K562 (cell line): ENCODE data around the gene AP1M2. TPM values are rescaled to one million over a fixed set of nuclear protein-coding genes. Genes with fewer than 3 reads are reported as not detected.
A peak's percentile ranks its signal among the peaks of the same experiment; 100 is the strongest.

Experiments used
- ATAC-seq: fragments of 200-7000 bp; cut with Tn5 transposase; 3 replicates; pipeline ENCODE4 v1.9.1; 2020; ENCODE audit warnings: moderate library complexity
- BruUV-seq: library from RNA; stranded (reverse); fragments of 400-500 nt; replicated peaks from 2 replicates; lab custom pipeline; 2021; lab: Mats Ljungman, UMichigan
- CTCF ChIA-PET: fragments of 300-600 bp; formaldehyde crosslinking; extraction: SDS; loops from one replicate; lab custom pipeline; 2021; ENCODE audit warnings: low intra/inter-chr PET ratio; lab: Yijun Ruan, JAX
- POLR2A ChIA-PET: fragments of 300-600, 350-650 bp; sonication (Branson Sonifier 250); formaldehyde crosslinking; extraction: SDS; loops from one replicate; lab custom pipeline; 2021; ENCODE audit warnings: antibody characterized with exemption, inconsistent platforms; lab: Yijun Ruan, JAX
- DNase-seq, 4 experiments: peaks; one replicate each; pipeline versions ENCODE4 v3.0.0 to v3.0.0-alpha.2; 2011 to 2018; ENCODE audit warnings: low spot score in 3 of 4, mixed read lengths in 3 of 4; ENCODE audit errors: extremely low read depth in 1 of 4
- FAIRE-seq: peaks from 2 replicates; lab custom pipeline; 2011; peaks lifted over from hg19 to GRCh38; lab: Jason Lieb, UNC
- H2AFZ ChIP-seq: 2 replicates; pipeline ENCODE4 v1.6.0; 2011; ENCODE audit warnings: low read depth, low read length, control low read depth, inconsistent platforms
- H3K27ac ChIP-seq: fragments of 200-600 bp; 3 replicates; pipeline ENCODE4 v1.8.0; 2011; ENCODE audit warnings: low read depth, mild to moderate bottlenecking, control low read depth, inconsistent platforms, low read length, moderate library complexity, mixed read lengths; ENCODE audit errors: extremely low read depth
- H3K27me3 ChIP-seq, 2 experiments: fragments of 300-600 bp in 1 of 2; 2 replicates in 1 of 2; 3 replicates in 1 of 2; pipeline versions ENCODE4 v1.6.0 to v1.8.0; 2011; ENCODE audit warnings: inconsistent platforms in 2 of 2, low read length in 2 of 2, mild to moderate bottlenecking in 1 of 2, mixed read lengths in 1 of 2, moderate library complexity in 1 of 2; ENCODE audit not compliant: control insufficient read depth in 2 of 2, insufficient read depth in 2 of 2
- H3K36me3 ChIP-seq: fragments of 300-600 bp; 3 replicates; pipeline ENCODE4 v1.8.0; 2011; ENCODE audit warnings: mild to moderate bottlenecking, low read length, inconsistent platforms; ENCODE audit not compliant: control insufficient read depth, insufficient read depth
- H3K4me1 ChIP-seq, 2 experiments: fragments of 200-600 bp in 1 of 2; replicated peaks in 1 of 2; 2 replicates in 1 of 2; 3 replicates in 1 of 2; pipeline versions ENCODE4 v1.5.1 to v1.8.0; 2011; ENCODE audit warnings: inconsistent platforms in 2 of 2, low read length in 2 of 2, mild to moderate bottlenecking in 1 of 2, mixed read lengths in 1 of 2, moderate library complexity in 1 of 2; ENCODE audit not compliant: control insufficient read depth in 2 of 2, insufficient read depth in 2 of 2
- H3K4me2 ChIP-seq: 2 replicates; pipeline ENCODE4 v1.6.1; 2011; ENCODE audit warnings: low read length, control low read depth, inconsistent platforms, mixed read lengths; ENCODE audit not compliant: insufficient read depth
- H3K4me3 ChIP-seq: fragments of 200-600 bp; sonication (generic), shearing (Covaris generic); 2 replicates; pipeline ENCODE4 v1.5.1; 2016; ENCODE audit warnings: control low read depth, inconsistent platforms
- H3K79me2 ChIP-seq: fragments of 200-600 bp; 3 replicates; pipeline ENCODE4 v1.8.0; 2011; ENCODE audit warnings: low read length, inconsistent platforms; ENCODE audit not compliant: control insufficient read depth, insufficient read depth
- H3K9ac ChIP-seq, 2 experiments: 2 replicates each; pipeline versions ENCODE4 v1.6.0 to v1.6.1; 2011; ENCODE audit warnings: low read depth in 2 of 2, low read length in 2 of 2, control low read depth in 1 of 2, inconsistent platforms in 1 of 2, mild to moderate bottlenecking in 1 of 2, mixed read lengths in 1 of 2; ENCODE audit not compliant: insufficient read depth in 1 of 2
- H3K9me1 ChIP-seq: one replicate; pipeline ENCODE4 v1.6.0; 2011; ENCODE audit warnings: inconsistent platforms, mild to moderate bottlenecking, low read length, moderate library complexity; ENCODE audit not compliant: control insufficient read depth, insufficient read depth
- H3K9me3 ChIP-seq: replicated peaks from 2 replicates; pipeline ENCODE4 v1.5.1; 2011; ENCODE audit warnings: low read depth, low read length, inconsistent platforms; ENCODE audit not compliant: control insufficient read depth, insufficient read depth
- H4K20me1 ChIP-seq: replicated peaks from 2 replicates; pipeline ENCODE4 v1.6.1; 2011; ENCODE audit warnings: low read length, inconsistent platforms, mixed read lengths; ENCODE audit not compliant: control insufficient read depth, insufficient read depth
- BRCA1 ChIP-seq, 2 experiments: fragments of 450-650 bp in 1 of 2; sonication (generic) in 1 of 2; formaldehyde crosslinking in 1 of 2; IDR thresholded peaks; 2 replicates each; pipeline versions ENCODE4 v1.5.0 to v1.6.1; 2017 to 2020; ENCODE audit warnings: mild to moderate bottlenecking in 1 of 2, missing genetic modification reagents in 1 of 2
- CCAR2 ChIP-seq: fragments of 200-400 bp; formaldehyde crosslinking; IDR thresholded peaks from 2 replicates; pipeline ENCODE4 v1.6.1; 2017; ENCODE audit warnings: mild to moderate bottlenecking, low read depth, low read length
- CTBP1 ChIP-seq: fragments of 450-650 bp; IDR thresholded peaks from 2 replicates; pipeline ENCODE4 v1.6.1; 2016; ENCODE audit warnings: borderline replicate concordance
- MED1 ChIP-seq: sonication (generic); formaldehyde crosslinking; IDR thresholded peaks from 2 replicates; pipeline ENCODE4 v1.8.1; 2023; ENCODE audit warnings: missing genetic modification reagents, borderline replicate concordance
- NFRKB ChIP-seq: fragments of 450-650 bp; IDR thresholded peaks from 2 replicates; pipeline ENCODE4 v1.6.1; 2016; ENCODE audit warnings: low read depth
- PTTG1 ChIP-seq: fragments of 450-650 bp; IDR thresholded peaks from 2 replicates; pipeline ENCODE4 v1.6.1; 2016; ENCODE audit warnings: low read depth, mild to moderate bottlenecking, missing genetic modification characterization, missing compliant biosample characterization
- RBM15 ChIP-seq: fragments of 200-400 bp; formaldehyde crosslinking; IDR thresholded peaks from 2 replicates; pipeline ENCODE4 v1.6.1; 2018; ENCODE audit warnings: mild to moderate bottlenecking, low read length, moderate library complexity; ENCODE audit not compliant: insufficient read depth
- RBM25 ChIP-seq: fragments of 200-400 bp; formaldehyde crosslinking; IDR thresholded peaks from 2 replicates; pipeline ENCODE4 v1.6.1; 2018; ENCODE audit warnings: low read length, low read depth, moderate library complexity; ENCODE audit not compliant: severe bottlenecking
- SREBF2 ChIP-seq: sonication (generic); formaldehyde crosslinking; IDR thresholded peaks from 2 replicates; pipeline ENCODE4 v1.4.0; 2020; ENCODE audit warnings: mild to moderate bottlenecking, missing genetic modification reagents
- ZNF121 ChIP-seq: sonication (generic); formaldehyde crosslinking; conservative IDR thresholded peaks from 2 replicates; pipeline ENCODE4 v1.8.0; 2022; ENCODE audit warnings: missing genetic modification reagents
- ZNF24 ChIP-seq: fragments of 450-650 bp; IDR thresholded peaks from 2 replicates; pipeline ENCODE4 v1.6.1; 2016
- ZNF41 ChIP-seq: fragments of 250-450 bp; sonication (Bioruptor Pico); conservative IDR thresholded peaks from 2 replicates; pipeline ENCODE4 v1.4.0; 2020; ENCODE audit warnings: mild to moderate bottlenecking
- ZNF830 ChIP-seq: fragments of 250-450 bp; sonication (Bioruptor Pico); IDR thresholded peaks from 2 replicates; pipeline ENCODE4 v1.5.0; 2021; ENCODE audit warnings: mild to moderate bottlenecking
- WGBS: fragments of 100-300 bp; shearing (Covaris generic); methylation state at CpG from one replicate; pipeline ENCODE4 v1.1.6; 2016; ENCODE audit warnings: low coverage, mixed read lengths; ENCODE audit not compliant: insufficient coverage; ENCODE audit errors: missing lambda C conversion rate; 5-methylcytosine and 5-hydroxymethylcytosine counted together
- in situ Hi-C: fragments of 300-500 bp; cut with MboI; formaldehyde crosslinking; loops from 4 replicates; pipeline ENCODE4 v1.15.0; 2018; ENCODE audit warnings: inconsistent platforms, mixed read lengths
- intact Hi-C: fragments of 100-400 bp; cut with micrococcal nuclease; formaldehyde crosslinking; loops from 2 replicates; pipeline ENCODE4 v1.14.2; 2022
- polyA plus RNA-seq, 8 experiments: library from polyadenylated mRNA; depleted of rRNA in 4 of 8; stranded (reverse) in 5 of 8; unstranded in 3 of 8; fragments of >200 nt; fragmentation: Nextera tagmentation in 2 of 8; fragmentation: Illumina TruSeq in 1 of 8; extraction: Ambion mirVana in 2 of 8; extraction: Trizol in 1 of 8; gene quantifications; 2 replicates each; pipeline versions ENCODE4 v1.2.1 to v1.2.3, GENCODE V29; 2011 to 2014; ENCODE audit warnings: inconsistent platforms in 1 of 8, missing spikeins in 1 of 8
- total RNA-seq, 7 experiments: library from RNA; depleted of rRNA in 6 of 7; stranded (reverse); fragments of >200 nt in 6 of 7; fragmentation: Illumina TruSeq in 2 of 7; extraction: Trizol in 2 of 7; gene quantifications; 2 replicates each; pipeline versions ENCODE4 v1.2.1 to v1.2.3, GENCODE V29; 2011 to 2021; ENCODE audit warnings: low replicate concordance in 1 of 7
- TF ChIP-seq, protein P1 (sequence below): fragments of 250-450 bp; sonication (Bioruptor Pico); IDR thresholded peaks from 2 replicates; pipeline ENCODE4 v1.5.0; 2021
- TF ChIP-seq, protein P2 (sequence below): fragments of 250-450 bp; sonication (Bioruptor Pico); IDR thresholded peaks from 2 replicates; pipeline ENCODE4 v1.4.0; 2020; ENCODE audit warnings: mild to moderate bottlenecking, moderate library complexity
- TF ChIP-seq, protein P3 (sequence below), 2 experiments: IDR thresholded peaks; 2 replicates each; pipeline ENCODE4 v1.6.1; 2012; ENCODE audit warnings: improper control_type of control experiment in 2 of 2, low read depth in 2 of 2, low read length in 2 of 2, borderline replicate concordance in 1 of 2

The AP1M2 gene
- total and polyA plus RNA-seq, 9 of the 15 experiments (the other 6 are each of a cell fraction or from before 2014, with no cell fraction given), result 0.33 to 1.4 (median 0.89) TPM; not detected in 1

DNA sequence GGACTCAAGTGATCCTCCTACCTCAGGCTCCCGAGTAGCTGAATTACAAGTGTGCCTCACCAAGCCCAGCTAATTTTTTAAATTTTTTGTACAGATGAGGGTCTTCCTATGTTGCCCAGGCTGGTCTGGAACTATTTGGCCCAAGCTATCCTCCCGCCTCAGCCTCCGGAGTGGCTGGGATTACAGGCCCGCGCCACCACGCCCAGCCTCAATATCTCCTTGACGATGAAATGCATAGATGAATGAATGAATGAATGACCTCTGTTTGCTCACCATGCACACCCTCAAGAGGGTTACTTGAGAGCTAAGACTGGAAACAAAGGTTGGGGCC is 14.9 kb upstream of the AP1M2 start (continued):
- TF ChIP-seq MED1 (no peak), ZNF24 (peak; percentile 95), PTTG1 (tag) (no peak)

DNA sequence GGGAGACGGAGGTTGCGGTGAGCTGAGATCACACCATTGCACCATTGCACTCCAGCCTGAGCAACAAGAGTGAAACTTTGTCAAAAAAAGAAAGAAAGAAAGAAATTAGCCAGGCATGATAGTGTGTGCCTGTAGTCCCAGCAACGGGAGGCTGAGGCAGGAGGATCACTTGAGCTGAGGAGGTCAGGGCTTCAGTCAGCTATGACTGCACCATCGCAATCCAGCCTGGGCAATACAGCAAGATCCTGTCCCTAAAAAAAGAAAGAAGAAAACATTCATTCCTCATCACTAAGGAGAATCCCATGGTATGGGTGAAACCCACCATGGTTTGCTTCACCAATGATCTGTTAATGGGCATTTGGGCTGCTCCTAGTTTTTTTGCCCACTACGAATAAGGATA is 13.0 kb upstream of the AP1M2 start:
- no peak for DNase-seq
- in situ Hi-C loops, result no loop called here
- Histone ChIP-seq H4K20me1 (no peaks in the 10 kb centered on the region), H3K4me2 (no peak overlapping the region), H3K4me1 (peaks cover 24 to 30% of the 10 kb centered on the region in 2 experiments), H3K27me3 (peaks cover 4 to 9% of the 10 kb centered on the region in 2 experiments; a peak in 3 of 5 replicates), H3K79me2 (peaks cover 27% of the 10 kb centered on the region), H3K27ac (no peak overlapping the region), H3K4me3 (no peak overlapping the region), H3K9ac (no peak overlapping the region), H2AFZ (no peak overlapping the region), H3K36me3 (no peaks in the 10 kb centered on the region), H3K9me1 (no peaks in the 10 kb centered on the region), H3K9me3 (no peaks in the 10 kb centered on the region)
- ChIA-PET CTCF (no interaction called here), POLR2A (interaction anchor here (2.1 kb wide), 1 partner anchor 11 kb away, joined by 8 read pairs; no protein-coding TSS in a partner anchor)
- 34% methylated on average over 5 of the region's 5 CpGs for WGBS
- ATAC-seq, result no peak
- intact Hi-C loops, result no loop called here
- no TSS peak for BruUV-seq
- no peak for FAIRE-seq
- TF ChIP-seq ZNF121 (CRISPR knock-in tag) (peak; percentile 85), ZNF41 (CRISPR knock-in tag) (no peak), BRCA1 (IDR thresholded peaks at IDR 0.05) (no peak), BRCA1 (CRISPR knock-in tag; IDR thresholded peaks at IDR 0.05) (no peak), RBM15 (no peak), SREBF2 (CRISPR knock-in tag) (no peak), ZNF830 (CRISPR knock-in tag) (no peak), CCAR2 (no peak), RBM25 (peak; percentile 38), CTBP1 (no peak), NFRKB (no peak)
- TF ChIP-seq, protein P1, sequence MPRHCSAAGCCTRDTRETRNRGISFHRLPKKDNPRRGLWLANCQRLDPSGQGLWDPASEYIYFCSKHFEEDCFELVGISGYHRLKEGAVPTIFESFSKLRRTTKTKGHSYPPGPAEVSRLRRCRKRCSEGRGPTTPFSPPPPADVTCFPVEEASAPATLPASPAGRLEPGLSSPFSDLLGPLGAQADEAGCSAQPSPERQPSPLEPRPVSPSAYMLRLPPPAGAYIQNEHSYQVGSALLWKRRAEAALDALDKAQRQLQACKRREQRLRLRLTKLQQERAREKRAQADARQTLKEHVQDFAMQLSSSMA (CRISPR knock-in tag), result no peak
- TF ChIP-seq, protein P2, sequence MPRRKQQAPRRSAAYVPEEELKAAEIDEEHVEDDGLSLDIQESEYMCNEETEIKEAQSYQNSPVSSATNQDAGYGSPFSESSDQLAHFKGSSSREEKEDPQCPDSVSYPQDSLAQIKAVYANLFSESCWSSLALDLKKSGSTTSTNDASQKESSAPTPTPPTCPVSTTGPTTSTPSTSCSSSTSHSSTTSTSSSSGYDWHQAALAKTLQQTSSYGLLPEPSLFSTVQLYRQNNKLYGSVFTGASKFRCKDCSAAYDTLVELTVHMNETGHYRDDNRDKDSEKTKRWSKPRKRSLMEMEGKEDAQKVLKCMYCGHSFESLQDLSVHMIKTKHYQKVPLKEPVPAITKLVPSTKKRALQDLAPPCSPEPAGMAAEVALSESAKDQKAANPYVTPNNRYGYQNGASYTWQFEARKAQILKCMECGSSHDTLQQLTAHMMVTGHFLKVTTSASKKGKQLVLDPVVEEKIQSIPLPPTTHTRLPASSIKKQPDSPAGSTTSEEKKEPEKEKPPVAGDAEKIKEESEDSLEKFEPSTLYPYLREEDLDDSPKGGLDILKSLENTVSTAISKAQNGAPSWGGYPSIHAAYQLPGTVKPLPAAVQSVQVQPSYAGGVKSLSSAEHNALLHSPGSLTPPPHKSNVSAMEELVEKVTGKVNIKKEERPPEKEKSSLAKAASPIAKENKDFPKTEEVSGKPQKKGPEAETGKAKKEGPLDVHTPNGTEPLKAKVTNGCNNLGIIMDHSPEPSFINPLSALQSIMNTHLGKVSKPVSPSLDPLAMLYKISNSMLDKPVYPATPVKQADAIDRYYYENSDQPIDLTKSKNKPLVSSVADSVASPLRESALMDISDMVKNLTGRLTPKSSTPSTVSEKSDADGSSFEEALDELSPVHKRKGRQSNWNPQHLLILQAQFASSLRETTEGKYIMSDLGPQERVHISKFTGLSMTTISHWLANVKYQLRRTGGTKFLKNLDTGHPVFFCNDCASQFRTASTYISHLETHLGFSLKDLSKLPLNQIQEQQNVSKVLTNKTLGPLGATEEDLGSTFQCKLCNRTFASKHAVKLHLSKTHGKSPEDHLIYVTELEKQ (CRISPR knock-in tag), result no peak
- TF ChIP-seq, protein P3, sequence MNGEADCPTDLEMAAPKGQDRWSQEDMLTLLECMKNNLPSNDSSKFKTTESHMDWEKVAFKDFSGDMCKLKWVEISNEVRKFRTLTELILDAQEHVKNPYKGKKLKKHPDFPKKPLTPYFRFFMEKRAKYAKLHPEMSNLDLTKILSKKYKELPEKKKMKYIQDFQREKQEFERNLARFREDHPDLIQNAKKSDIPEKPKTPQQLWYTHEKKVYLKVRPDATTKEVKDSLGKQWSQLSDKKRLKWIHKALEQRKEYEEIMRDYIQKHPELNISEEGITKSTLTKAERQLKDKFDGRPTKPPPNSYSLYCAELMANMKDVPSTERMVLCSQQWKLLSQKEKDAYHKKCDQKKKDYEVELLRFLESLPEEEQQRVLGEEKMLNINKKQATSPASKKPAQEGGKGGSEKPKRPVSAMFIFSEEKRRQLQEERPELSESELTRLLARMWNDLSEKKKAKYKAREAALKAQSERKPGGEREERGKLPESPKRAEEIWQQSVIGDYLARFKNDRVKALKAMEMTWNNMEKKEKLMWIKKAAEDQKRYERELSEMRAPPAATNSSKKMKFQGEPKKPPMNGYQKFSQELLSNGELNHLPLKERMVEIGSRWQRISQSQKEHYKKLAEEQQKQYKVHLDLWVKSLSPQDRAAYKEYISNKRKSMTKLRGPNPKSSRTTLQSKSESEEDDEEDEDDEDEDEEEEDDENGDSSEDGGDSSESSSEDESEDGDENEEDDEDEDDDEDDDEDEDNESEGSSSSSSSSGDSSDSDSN (IDR thresholded peaks at IDR 0.05; ENCODE audit: borderline replicate concordance in 1 of 2, low read depth in 2 of 2, low read length in 2 of 2), result no peak
